ENCODE data around the gene RAB5B.

RAB5B gene, protein sequence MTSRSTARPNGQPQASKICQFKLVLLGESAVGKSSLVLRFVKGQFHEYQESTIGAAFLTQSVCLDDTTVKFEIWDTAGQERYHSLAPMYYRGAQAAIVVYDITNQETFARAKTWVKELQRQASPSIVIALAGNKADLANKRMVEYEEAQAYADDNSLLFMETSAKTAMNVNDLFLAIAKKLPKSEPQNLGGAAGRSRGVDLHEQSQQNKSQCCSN

DNA sequence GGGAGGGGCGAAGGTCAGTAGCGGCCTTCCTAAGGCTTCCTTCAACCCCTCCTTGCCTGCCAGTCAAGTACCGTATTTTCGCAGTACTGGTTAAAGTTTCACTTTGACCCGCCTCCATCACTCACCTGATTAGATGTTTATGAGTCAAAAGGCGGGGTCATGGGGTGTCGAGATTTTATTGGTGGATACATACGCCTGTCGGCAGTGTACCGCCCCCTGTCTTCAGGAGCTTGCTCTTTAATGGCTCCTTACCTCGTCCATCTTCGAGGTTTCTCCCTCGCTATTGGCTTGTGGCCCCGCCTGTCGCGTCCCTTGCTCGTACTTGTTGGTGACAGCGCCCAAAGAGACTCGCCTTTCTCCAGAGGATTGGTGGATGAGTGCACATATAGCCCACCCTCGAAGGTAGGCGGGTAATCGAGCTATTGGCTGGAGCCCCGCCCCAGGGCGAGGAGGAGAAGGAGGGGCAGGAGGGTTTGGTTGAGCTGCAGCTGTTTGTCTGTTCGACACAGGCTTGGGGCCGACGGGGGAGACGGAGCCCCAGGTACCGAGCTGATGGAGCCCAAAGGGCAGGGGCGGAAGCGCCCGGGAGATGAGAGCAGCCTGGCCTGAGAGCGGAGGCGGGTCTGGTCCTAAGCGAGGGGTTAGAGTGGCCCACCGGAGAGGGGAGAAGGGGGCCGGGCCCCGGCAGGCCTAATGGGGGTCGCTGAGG is at the start of gene RAB5B:
TSS of gene RAB5B (plus strand) at position 480 of the 709 bp plus-strand sequence. CDS start 12,883 bp downstream, outside the sequence.
- peak; percentile 100 for DNase-seq (ENCODE audit: low spot score)

DNA sequence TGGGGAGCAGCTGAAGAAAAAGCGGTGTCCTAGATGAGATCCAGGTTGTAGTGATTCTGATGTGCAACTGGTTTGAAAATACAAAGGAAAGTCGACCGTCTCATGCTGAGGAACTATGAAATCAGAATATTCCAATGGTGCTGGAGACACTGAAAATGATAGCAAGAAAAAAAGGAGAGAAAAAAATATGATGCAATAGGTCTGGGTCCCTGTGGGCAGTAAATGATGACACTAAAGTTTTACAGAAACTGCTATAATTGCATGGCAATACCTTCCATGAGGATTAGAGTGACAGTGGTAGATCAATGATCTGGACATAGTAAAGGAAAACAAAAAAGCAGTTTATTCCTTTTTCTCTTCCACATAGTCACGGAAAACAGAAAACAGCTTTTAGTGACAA is 48.5 kb upstream of the RAB5B start:
- no peak for DNase-seq (ENCODE audit: low spot score)

DNA sequence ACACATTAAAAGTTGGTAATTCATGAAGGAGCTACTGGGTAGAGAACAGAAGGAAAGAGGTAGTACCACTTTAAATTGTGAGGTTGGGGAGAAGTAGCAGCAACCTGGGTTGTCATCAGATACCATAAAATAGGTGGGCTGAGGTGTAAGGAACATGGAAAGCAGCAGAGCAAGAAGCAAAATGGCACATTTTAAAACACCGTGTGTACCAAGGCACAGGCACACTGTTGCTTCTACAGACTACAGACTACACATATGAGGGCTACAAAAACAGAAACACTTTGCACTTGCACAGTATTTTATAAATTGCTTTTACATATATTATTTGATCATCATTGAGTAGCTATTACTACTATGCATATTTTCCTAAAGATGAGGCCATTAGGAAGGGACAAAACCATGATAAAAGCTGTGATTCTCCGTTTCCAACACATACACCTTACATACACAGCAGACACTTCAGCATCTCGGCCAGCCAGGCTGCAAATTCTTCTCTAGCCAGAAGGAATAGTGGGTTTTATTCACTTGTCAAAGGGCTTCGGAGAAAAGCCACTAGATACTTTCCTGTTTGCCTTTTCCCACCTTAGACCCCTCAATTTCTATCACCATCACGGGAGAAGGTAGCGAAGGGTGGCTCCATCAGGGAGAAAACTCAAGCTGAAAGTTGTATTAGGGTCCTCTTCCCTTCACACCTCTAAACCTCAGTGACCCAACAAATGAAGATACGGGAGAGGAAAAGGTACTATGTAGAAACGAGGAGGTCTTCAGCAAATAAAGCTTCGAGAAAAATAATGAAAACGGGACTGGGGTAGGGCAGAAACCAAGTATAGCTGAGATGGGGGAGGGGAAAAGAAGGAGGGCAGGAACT is 47.8 kb upstream of the RAB5B start:
- DNase-seq (ENCODE audit: low spot score) = no peak

DNA sequence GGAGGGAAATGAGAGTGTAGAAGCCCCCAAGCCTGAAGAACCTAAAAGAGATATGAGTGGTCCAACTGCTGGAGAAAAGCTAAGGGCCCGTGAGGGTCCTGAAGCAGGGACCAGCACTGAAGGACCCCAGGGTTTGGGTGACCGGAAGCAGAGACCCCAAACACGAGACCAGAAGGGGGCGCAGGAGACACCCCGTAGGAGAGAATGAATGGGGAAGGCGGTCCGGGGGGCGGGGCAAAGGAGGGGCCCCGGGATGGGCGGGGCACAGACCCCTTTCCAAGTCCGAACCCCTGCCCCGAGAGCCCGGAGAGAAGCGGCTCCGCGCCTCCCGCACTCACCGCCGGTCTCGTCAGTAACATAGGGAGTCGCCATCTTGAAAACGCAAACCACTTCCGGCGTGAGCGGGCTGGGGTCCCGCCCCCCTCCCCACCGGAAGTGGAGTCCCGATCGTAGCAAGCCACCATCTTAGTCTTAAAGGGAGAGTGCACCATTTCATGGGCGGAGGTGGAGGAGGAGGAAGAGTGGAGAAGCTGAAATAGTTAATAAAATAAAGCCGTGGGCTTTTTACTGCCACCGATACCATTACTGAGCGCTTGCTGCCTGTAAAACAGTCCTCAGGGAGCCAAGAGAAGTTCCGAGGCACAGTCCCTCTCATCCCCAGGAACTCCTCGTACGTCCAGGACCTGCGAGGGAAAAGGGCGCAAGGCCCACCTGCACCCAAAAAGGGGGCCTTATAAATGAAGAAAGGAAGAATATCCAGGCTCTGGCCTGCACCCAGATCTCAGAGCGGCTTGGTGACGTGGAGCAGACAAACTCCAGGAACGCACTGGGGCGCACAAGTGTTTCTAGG is 46.9 kb upstream of the RAB5B start:
- DNase-seq (ENCODE audit: low spot score) = peak; percentile 72

DNA sequence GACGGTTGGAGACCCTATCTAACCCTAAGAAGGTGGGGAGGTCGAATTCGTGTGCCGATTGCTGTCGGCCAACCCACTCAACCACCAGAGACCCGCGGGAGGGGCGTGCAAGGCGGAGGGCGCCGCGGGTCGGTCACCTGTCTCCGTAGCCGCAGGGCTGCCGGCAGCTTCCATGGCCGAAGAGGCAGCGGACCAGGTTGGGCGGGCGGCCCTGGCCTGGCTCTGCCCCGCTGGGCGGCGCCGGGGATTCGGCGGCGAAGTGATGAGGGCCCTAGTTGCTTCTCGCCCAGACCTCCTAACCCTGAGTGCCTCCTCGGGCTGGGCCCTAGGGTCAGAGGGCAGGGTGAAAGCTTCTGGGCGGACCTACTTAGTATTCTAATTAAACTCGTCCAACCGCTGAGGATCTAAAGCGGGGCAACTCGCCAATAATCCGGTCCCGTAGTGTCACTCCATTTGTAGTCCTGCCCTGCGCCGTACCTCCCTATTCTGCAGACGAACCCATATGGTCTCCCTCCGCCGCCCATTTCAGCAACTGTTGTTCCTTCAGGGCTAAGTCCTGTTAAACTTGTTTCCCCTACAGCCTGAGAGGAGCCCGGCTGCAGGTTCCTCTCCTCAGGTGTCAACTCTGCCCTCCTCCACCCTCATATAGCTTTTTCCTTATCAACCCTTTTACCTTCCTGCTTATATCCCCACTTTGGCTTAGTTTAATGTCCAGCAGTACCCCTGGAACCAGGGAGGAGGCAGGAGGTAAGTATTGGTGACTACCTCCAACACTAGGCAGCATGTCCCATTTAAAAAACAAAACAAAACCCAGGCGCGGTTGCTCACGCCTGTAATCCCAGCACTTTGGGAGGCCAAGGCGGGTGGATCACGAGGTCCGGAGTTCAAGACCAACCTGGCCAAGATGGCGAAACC is 46.0 kb upstream of the RAB5B start, which contains the start of gene PYM1:
TSS of gene PYM1 (minus strand) at position 307 of the 915 bp plus-strand sequence. CDS start at position 174, 133 bp downstream.
- DNase-seq (ENCODE audit: low spot score) = peak; percentile 47

DNA sequence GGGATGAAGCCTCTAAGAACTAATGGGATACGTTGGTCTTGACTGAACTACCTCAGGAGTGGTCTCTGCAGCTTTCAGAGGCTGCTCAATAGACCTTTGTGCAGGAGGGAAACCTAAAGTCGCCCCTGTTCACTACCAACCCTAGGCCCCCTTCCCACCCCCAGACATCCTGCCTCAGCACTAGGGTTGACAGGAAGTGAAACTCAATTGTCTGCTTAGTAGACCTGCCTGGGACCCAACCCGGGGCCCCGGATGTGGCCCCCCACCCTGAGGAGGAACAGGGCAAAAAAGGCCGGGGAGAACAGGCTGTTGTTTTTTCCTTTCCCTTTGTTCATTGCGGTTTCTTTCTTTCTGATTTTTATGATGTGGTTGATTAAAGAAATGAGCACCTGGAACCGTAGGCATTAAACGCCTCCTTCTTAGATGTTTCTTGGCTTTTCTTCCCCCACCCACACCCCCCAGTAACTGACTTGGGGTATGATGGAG is 44.5 kb upstream of the RAB5B start:
- DNase-seq (ENCODE audit: low spot score) = no peak

DNA sequence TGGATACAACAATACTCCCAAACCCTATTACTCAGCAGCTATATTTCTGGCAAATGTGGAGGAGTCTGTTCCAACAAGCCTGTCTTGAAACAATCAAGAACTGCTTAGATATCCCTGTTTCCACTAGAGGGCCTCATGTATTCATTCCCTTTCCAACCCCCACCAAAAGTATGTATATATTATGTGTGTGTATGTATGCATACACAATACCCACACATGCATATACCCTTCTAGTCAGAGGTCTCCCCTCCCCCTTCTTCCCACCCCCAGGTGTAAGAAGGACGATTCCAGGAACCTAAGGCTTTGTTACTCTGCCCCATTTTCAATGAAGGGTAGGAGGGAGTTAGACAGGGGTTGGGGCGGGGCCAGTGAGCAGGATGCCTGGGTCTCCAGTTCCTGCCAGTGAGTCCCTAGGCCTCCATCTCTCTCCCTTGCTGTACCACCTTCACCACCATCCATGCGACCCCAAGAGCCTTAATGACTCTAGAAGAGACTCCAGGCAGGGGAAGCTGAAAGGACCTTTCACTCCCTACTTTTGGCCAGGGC is 43.0 kb upstream of the RAB5B start, which contains the start of gene DGKA:
TSS of gene DGKA (plus strand) at position 392 of the 546 bp plus-strand sequence. CDS start 5,342 bp downstream, outside the sequence.
- DNase-seq (ENCODE audit: low spot score) = peak; percentile 60

DNA sequence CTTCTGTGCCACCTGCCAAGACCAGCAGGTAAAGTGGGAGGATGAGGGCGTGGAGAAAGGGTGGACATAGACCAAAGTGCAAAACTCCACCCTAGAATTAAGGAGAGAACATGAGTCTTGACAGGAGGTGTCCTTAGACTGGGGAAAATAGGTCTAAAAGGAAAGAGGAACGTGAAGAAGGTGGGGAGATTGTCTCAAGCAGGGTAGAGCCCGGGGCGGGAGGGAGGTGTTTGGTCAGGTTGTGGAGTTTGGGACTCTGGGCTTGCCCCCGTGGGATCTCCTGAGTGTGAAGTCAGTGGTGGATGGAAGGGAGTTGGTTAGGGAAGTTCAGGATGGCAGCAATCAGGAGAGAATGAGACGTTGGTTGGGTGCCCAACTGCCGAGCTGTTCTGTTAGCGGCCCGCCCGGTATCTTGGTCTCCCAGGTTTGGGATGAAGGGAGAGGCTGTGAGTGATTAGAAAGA is 42.5 kb upstream of the RAB5B start:
- no peak for DNase-seq (ENCODE audit: low spot score)

DNA sequence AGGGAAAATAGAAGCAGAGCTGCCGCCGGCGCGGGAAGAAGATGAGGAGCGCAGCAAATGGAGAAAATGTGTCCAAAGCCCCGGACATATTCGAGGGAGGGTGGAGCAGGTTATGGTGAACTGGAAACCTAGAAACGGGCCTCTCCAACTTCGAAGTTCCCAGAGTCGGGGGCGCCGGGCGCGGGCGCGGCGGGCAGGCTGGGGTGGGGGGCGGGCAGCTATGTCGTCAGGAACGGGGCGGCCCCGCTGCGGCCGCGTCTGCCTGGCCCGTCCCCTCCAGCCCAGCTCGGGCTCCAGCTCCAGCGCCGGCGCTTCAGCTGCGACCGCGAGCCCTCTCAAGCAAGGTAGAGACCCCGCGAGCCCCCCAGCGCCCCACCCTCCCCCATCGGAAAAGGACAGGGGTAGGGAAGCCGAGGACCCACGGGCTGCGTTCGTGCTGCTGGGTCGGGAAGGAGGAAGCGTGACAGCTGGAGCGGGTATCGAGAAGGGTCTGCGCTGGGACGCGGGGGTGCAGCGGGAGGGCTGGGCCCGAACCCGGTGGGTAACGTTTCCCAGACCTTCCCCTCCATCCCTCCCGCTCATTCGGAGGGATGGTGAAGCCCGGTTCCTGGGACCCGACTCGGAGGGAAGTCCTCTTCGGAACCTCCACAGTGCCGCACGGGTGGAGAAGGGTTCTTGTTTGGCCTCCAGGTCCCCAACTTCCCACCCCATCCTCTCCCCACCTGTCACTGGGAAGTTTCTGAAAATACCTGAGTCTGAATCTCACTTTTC is 41.9 kb upstream of the RAB5B start:
- DNase-seq (ENCODE audit: low spot score) = no peak

DNA sequence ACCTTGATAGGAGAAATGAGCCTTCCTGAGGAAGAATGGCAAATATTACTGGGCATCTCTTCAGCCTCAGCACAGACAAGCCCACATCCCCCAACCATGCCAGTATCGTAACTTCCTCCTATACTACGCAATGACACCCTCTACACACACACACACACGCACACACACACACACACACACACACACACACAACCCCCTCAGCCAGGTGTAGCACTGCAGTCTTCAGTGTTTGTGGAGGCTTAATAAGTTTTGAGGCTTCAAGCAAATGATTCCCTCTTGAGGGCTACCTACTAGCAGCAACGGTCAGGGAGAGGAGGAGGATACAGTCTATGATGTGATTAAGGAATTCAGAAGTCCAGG is 41.3 kb upstream of the RAB5B start:
- DNase-seq (ENCODE audit: low spot score) = peak; percentile 24

DNA sequence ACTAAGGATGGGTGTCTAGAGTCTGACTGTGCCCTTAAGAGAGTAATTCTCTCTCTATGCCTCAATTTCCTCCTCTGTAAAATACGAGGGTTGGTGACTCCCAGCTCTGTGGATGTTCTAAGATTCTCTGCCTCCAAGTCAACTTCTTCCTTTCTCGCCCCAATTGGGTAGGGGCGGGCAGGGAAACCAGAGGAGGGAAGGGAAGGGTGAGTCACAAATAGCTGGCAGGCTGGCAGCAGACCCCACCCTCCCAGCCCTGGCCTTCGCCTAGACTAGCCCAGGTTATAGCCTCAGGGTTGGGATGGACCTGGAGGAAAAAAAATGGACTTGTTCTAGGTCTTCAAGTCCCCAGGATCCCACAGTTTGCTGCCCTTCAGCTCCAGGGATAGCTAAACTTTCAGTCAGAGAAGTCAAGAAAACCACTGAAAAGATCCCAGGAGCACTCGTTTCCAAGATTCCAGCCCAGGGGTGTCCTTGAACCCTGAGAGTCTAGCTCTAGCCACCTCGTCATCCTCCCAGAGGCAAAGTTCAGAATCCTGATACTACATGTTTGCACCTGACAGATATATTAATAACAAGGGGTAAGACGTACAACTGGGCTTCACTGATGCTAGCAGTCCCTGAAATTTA is 40.6 kb upstream of the RAB5B start:
- peak; percentile 28 for DNase-seq (ENCODE audit: low spot score)

DNA sequence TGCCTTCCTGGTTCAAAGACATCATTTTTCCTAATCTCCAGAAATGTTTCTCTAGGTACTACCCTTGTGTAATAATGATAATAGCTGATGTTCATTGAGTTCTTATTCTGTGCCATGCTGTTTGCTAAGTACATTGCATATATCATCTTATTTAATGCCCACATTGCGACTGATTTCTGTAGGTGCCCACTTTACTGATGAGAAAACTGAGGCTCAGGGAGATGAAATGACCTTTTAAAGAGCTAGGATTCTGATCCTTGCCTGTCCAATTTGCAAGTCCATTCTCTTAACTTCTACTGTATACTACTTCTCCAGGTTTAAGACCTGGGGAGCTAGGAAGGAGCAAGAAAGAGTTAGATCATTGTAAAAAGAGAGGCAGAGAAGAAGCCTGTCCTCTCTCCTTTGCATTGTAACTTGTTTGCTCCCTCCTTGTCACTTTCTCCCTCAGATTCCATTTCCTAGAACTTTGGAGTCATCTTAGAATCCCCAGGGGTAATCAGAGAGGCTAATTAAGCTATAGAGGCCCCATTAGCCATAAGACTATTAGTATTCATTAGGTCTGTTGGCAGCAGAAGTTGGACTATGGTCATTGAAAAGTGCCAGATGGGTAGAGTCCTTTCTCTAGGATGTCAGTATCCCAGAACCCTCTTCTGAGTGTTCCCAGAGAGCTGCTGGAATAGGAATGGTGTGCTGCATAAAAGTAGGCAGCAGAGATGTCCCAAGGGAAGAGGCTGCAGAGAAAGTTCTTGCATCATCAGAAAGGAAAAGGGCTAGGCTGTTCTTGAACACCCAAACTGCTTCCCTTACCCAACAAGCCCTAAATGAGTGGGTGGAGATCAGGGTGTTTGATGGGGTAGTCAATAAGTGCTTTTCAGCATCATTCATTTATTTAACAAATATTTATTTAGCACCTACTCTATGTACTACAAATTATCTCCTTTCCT is 39.8 kb upstream of the RAB5B start:
- no peak for DNase-seq (ENCODE audit: low spot score)

DNA sequence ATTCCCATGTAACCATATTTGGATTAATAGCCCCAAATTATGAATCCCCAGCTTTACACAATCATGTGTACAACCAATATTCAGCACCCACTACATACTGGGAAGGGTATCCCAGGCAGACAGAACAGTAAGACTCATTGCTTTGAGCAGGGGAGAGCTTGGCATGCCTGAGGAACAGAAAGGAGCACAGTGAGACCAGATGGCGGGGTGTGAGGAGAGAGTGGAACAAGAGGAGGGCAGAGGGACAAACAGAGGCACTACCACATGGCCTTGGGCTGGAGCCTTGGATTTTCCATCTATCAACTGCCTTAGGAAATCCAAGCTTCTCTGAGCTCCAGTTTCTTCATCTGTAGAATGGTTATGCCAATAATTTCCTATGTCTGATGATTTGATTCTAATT is 39.1 kb upstream of the RAB5B start:
- DNase-seq (ENCODE audit: low spot score) = no peak

DNA sequence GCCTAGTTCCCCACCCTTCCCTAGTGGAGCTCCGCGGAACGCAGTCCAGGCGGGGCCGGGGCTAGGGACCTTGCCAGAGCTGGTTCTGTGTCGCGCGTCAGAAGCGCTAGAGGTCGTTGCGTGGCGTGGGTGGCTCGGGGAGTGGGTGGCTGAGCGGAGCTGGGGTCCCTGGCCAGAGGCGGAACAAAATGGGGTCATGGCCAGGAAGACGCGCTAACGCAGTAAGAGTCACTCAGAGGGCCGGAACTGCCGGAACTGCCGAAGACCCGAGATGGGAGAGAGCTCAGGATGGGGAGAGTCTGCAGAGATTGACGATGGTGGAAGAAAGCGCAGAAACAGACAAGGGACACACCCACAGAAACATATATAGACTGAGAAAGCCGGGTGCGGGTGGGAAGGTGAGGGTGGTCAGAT is 38.1 kb upstream of the RAB5B start:
- peak; percentile 36 for DNase-seq (ENCODE audit: low spot score)

DNA sequence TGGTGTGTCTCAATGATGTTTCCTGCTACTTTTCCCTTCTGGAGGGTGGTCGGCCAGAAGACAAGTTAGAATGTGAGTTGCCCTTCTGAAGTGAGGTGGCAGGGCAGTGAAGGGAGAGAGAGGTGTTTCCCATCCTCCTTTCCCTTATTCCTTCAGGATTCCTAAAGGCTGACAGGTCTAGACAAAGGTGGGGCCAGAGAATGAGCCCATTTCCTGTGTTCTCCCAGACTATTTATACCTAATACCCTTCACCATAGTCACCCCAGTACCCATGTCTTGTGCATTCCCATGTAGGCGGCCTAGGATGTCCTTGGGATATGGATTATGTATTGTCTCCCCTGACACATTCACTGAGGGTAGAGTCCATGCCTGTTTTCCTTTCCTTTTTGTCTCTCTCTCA is 35.9 kb upstream of the RAB5B start:
- peak; percentile 24 for DNase-seq (ENCODE audit: low spot score)

DNA sequence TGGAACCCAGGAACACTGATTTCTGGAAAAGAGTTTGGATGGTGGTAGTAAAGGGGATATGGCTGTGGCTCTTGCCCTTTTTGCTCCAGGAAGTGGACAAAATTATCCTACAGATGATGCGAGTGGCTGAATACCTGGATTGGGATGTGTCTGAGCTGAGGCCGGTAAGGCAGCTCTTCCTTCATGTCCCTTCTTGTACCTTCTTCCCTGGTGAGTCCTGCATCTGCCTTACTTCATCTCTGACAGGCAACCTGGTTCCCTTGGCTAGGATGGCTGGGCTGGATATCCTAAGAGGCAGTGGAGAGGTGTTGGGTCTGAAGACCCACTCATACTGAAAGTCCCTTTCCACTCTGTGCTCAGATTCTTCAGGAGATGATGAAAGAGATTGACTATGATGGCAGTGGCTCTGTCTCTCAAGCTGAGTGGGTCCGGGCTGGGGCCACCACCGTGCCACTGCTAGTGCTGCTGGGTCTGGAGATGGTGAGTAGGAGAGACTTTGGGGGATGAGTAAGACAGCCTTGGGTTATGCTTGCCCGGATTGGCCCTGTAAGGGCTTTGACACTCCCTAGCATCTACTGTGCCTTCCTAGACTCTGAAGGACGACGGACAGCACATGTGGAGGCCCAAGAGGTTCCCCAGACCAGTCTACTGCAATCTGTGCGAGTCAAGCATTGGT is 34.9 kb upstream of the RAB5B start:
- no peak for DNase-seq (ENCODE audit: low spot score)

Data from kidney capillary endothelial cell (primary cell).